ENCODE data around the gene IFNK.
"Not testable (repeated sequence)": the region's sequence is repeated elsewhere in the genome, so short reads cannot be mapped to it uniquely, and the experiment has no call there.

The IFNK gene

GRCh38 chr9:27524236-27524635, at the start of gene IFNK:
TSS of gene IFNK (plus strand) at chr9:27524290. CDS start at chr9:27524337, 47 bp downstream.
- no peak for DNase-seq

- no peak for DNase-seq
Measured at GRCh38 chr9:27474305-27474704, 49.8 kb upstream of the IFNK start.

- DNase-seq, result no peak
Measured at GRCh38 chr9:27475057-27475595, 49.0 kb upstream of the IFNK start.

GRCh38 chr9:27476870-27477515, 47.1 kb upstream of the IFNK start:
- DNase-seq, result no peak

- no peak for DNase-seq
Measured at GRCh38 chr9:27478322-27478721, 45.8 kb upstream of the IFNK start.

GRCh38 chr9:27482709-27483108, 41.4 kb upstream of the IFNK start:
- DNase-seq, result no peak

- no peak for DNase-seq
Measured at GRCh38 chr9:27483576-27483975, 40.5 kb upstream of the IFNK start.

- DNase-seq, result no peak
Measured at GRCh38 chr9:27485158-27485557, 38.9 kb upstream of the IFNK start.

GRCh38 chr9:27487128-27487640, 36.9 kb upstream of the IFNK start:
- no peak for DNase-seq

GRCh38 chr9:27487927-27488326, 36.2 kb upstream of the IFNK start:
- DNase-seq, result no peak

- DNase-seq, result no peak
Measured at GRCh38 chr9:27489087-27489876, 34.8 kb upstream of the IFNK start.

- DNase-seq, result no peak
Measured at GRCh38 chr9:27491154-27491553, 32.9 kb upstream of the IFNK start.

- no peak for DNase-seq
Measured at GRCh38 chr9:27495480-27496134, 28.5 kb upstream of the IFNK start.

- DNase-seq, result no peak
Measured at GRCh38 chr9:27496135-27496504, 28.0 kb upstream of the IFNK start.

GRCh38 chr9:27497883-27498417, 26.1 kb upstream of the IFNK start:
- no peak for DNase-seq

- DNase-seq, result no peak
Measured at GRCh38 chr9:27499451-27499850, 24.6 kb upstream of the IFNK start.

GRCh38 chr9:27500902-27501301, 23.2 kb upstream of the IFNK start:
- DNase-seq, result not testable (repeated sequence)

GRCh38 chr9:27503623-27504022, 20.5 kb upstream of the IFNK start:
- no peak for DNase-seq

- no peak for DNase-seq
Measured at GRCh38 chr9:27504259-27504658, 19.8 kb upstream of the IFNK start.

- DNase-seq, result no peak
Measured at GRCh38 chr9:27505744-27506161, 18.3 kb upstream of the IFNK start.

- DNase-seq, result no peak
Measured at GRCh38 chr9:27506981-27507380, 17.1 kb upstream of the IFNK start.

- no peak for DNase-seq
Measured at GRCh38 chr9:27510780-27511179, 13.3 kb upstream of the IFNK start.

GRCh38 chr9:27511771-27512170, 12.3 kb upstream of the IFNK start:
- DNase-seq, result no peak
